CD8-positive, alpha-beta memory T cell (primary cell): ENCODE results near the gene HNRNPAB. TPM values are rescaled to one million over a fixed set of nuclear protein-coding genes. Genes with fewer than 3 reads are reported as not detected.

Experiments used
- CTCF ChIA-PET: fragments of 350-600 bp; sonication (Branson Sonifier 250); formaldehyde crosslinking; loops from one replicate; lab custom pipeline; 2021; ENCODE audit warnings: antibody characterized with exemption; lab: Charles Lee
- POLR2A ChIA-PET: fragments of 350-600 bp; sonication (Branson Sonifier 250); formaldehyde crosslinking; loops from one replicate; lab custom pipeline; 2021; ENCODE audit warnings: antibody characterized with exemption; lab: Charles Lee
- DNase-seq, 5 donors: peaks; one replicate each; pipeline versions ENCODE4 v3.0.0 to v3.0.0-alpha.2; 2020 to 2022; ENCODE audit warnings: mixed read lengths in 1 of 5
- H3K27ac ChIP-seq: one replicate; pipeline ENCODE4 v1.7.0; 2013; ENCODE audit warnings: low read depth, mild to moderate bottlenecking, low read length, moderate library complexity
- H3K27me3 ChIP-seq: 2 replicates; pipeline ENCODE4 v1.7.0; 2013; ENCODE audit warnings: low read length, mild to moderate bottlenecking; ENCODE audit not compliant: insufficient read depth, poor library complexity, severe bottlenecking
- H3K36me3 ChIP-seq: 2 replicates; pipeline ENCODE4 v1.7.0; 2013; ENCODE audit warnings: mild to moderate bottlenecking, low read length, moderate library complexity; ENCODE audit not compliant: insufficient read depth
- H3K4me1 ChIP-seq: 2 replicates; pipeline ENCODE4 v1.7.0; 2013; ENCODE audit warnings: mild to moderate bottlenecking, low read length, moderate library complexity; ENCODE audit not compliant: insufficient read depth
- H3K4me3 ChIP-seq: 2 replicates; pipeline ENCODE4 v1.7.0; 2013; ENCODE audit warnings: mild to moderate bottlenecking, low read length
- H3K9me3 ChIP-seq: 2 replicates; pipeline ENCODE4 v1.7.0; 2013; ENCODE audit warnings: mild to moderate bottlenecking, low read length
- H3K27ac Mint-ChIP-seq, 8 donors: one replicate each; pipeline ENCODE4 v1.8.0; 2020 to 2021; ENCODE audit warnings: mixed read lengths in 8 of 8, mild to moderate bottlenecking in 6 of 8, inconsistent platforms in 3 of 8, moderate library complexity in 3 of 8
- H3K27me3 Mint-ChIP-seq, 2 donors: one replicate each; pipeline ENCODE4 v1.8.0; 2020 to 2021; ENCODE audit warnings: mixed read lengths in 2 of 2, mild to moderate bottlenecking in 1 of 2, moderate library complexity in 1 of 2
- H3K36me3 Mint-ChIP-seq, 3 donors: one replicate each; pipeline ENCODE4 v1.8.0; 2020 to 2021; ENCODE audit warnings: mixed read lengths in 3 of 3, inconsistent platforms in 1 of 3, mild to moderate bottlenecking in 1 of 3
- H3K4me1 Mint-ChIP-seq, 3 donors: one replicate each; pipeline ENCODE4 v1.8.0; 2020 to 2021; ENCODE audit warnings: mixed read lengths in 3 of 3, inconsistent platforms in 1 of 3, mild to moderate bottlenecking in 1 of 3
- H3K4me3 Mint-ChIP-seq, 7 donors: one replicate each; pipeline ENCODE4 v1.8.0; 2020 to 2021; ENCODE audit warnings: mixed read lengths in 7 of 7, mild to moderate bottlenecking in 6 of 7, moderate library complexity in 4 of 7, inconsistent platforms in 2 of 7
- H3K9me3 Mint-ChIP-seq, 5 donors: one replicate each; pipeline ENCODE4 v1.8.0; 2020 to 2022; ENCODE audit warnings: mixed read lengths in 5 of 5, mild to moderate bottlenecking in 3 of 5, moderate library complexity in 2 of 5, inconsistent platforms in 1 of 5
- polyA plus RNA-seq: library from polyadenylated mRNA; unstranded; fragments of 300-500 nt; fragmentation: Illumina TruSeq; gene quantifications from one replicate; pipeline ENCODE4 v1.2.3, GENCODE V29; 2021
- total RNA-seq, 2 experiments: library from RNA; stranded (reverse); gene quantifications; one replicate each; pipeline ENCODE4 v1.2.3, GENCODE V29; 2021

The HNRNPAB gene
- total and polyA plus RNA-seq, 3 experiments from 2014 or later: 80.5 to 673 (median 672) TPM

- H3K4me1 ChIP-seq: peaks cover 32% of the 10 kb centered on the region
- Mint-ChIP-seq H3K4me1 (peaks cover 33 to 73% (median 45%) of the 10 kb centered on the region in 3 donors), H3K9me3 (no peaks in the 10 kb centered on the region), H3K27ac (peak overlapping the region in 3 of 8 donors; percentile 29 to 76 (median 36)), H3K36me3 (peaks cover 6 to 96% (median 10%) of the 10 kb centered on the region in 3 donors), H3K4me3 (peak overlapping the region in 1 of 7 donors; percentile 34), H3K27me3 (no peaks in the 10 kb centered on the region)
- H3K9me3 ChIP-seq: no peaks in the 10 kb centered on the region
- H3K4me3 ChIP-seq: no peak overlapping the region
- H3K27me3 ChIP-seq: no peaks in the 10 kb centered on the region
- CTCF ChIA-PET: no interaction called here
- H3K36me3 ChIP-seq: peaks cover 76% of the 10 kb centered on the region
- POLR2A ChIA-PET: no interaction called here
- no peak overlapping the region for H3K27ac ChIP-seq
- DNase-seq: no peak
Observed at GRCh38 chr5:178210073-178210535, 5.8 kb downstream of the HNRNPAB start.

DNA sequence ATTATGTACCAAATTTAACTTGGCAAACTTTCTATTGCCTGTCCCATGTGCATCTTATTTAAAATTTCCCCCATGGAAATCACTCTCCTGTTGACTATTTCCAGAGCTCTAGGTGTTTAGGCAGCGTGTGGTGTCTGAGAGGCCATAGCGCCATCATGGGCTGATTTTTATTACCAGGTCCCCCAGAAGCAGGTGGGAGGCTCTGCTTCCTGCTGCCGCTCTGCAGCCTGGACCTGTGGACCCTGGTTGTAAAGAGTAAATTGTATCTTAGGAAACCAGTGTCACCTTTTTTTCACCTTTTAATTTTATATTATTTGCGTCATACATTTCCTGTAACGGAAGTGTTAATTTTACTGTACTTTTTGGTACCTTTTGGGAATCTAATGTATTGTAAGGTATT is 6.4 kb downstream of the HNRNPAB start:
- Histone ChIP-seq H3K4me3 (no peak overlapping the region), H3K27ac (no peak overlapping the region), H3K36me3 (peaks cover 76% of the 10 kb centered on the region), H3K27me3 (no peaks in the 10 kb centered on the region), H3K9me3 (no peaks in the 10 kb centered on the region), H3K4me1 (peaks cover 28% of the 10 kb centered on the region)
- peaks cover 6 to 100% (median 10%) of the 10 kb centered on the region in 3 donors for H3K36me3 Mint-ChIP-seq
- DNase-seq: no peak
- H3K4me1 Mint-ChIP-seq: peaks cover 33 to 70% (median 45%) of the 10 kb centered on the region in 3 donors
- H3K27ac Mint-ChIP-seq: peak overlapping the region in 1 of 8 donors; percentile 36
- ChIA-PET CTCF (no interaction called here), POLR2A (no interaction called here)
- H3K4me3 Mint-ChIP-seq: peak overlapping the region in 1 of 7 donors; percentile 31
- H3K9me3 Mint-ChIP-seq: no peaks in the 10 kb centered on the region
- no peaks in the 10 kb centered on the region for H3K27me3 Mint-ChIP-seq

GRCh38 chr5:178211095-178212048 is 7.0 kb downstream of the HNRNPAB start:
- H3K9me3 ChIP-seq: no peaks in the 10 kb centered on the region
- H3K36me3 Mint-ChIP-seq: peaks cover 8 to 99% (median 13%) of the 10 kb centered on the region in 3 donors
- H3K4me3 Mint-ChIP-seq: peak overlapping the region in 1 of 7 donors; percentile 38
- no peak overlapping the region for H3K27ac ChIP-seq
- H3K27ac Mint-ChIP-seq: peak overlapping the region; percentile 29 to 89 (median 49)
- DNase-seq: no peak
- no peaks in the 10 kb centered on the region for H3K27me3 ChIP-seq
- CTCF ChIA-PET: interaction anchor here (0.6 kb wide), 1 partner anchor 113 kb away, joined by 3 read pairs; no protein-coding TSS in a partner anchor
- H3K9me3 Mint-ChIP-seq: no peaks in the 10 kb centered on the region
- no peaks in the 10 kb centered on the region for H3K27me3 Mint-ChIP-seq
- peaks cover 21% of the 10 kb centered on the region for H3K4me1 ChIP-seq
- POLR2A ChIA-PET: no interaction called here
- H3K4me3 ChIP-seq: no peak overlapping the region
- H3K36me3 ChIP-seq: peaks cover 81% of the 10 kb centered on the region
- peaks cover 31 to 68% (median 45%) of the 10 kb centered on the region in 3 donors for H3K4me1 Mint-ChIP-seq

GRCh38 chr5:178212241-178213002 is 8.1 kb downstream of the HNRNPAB start:
- CTCF ChIA-PET: no interaction called here
- H3K4me3 Mint-ChIP-seq: no peak overlapping the region
- Histone ChIP-seq H3K4me1 (peaks cover 11% of the 10 kb centered on the region), H3K27me3 (no peaks in the 10 kb centered on the region), H3K9me3 (no peaks in the 10 kb centered on the region), H3K27ac (no peak overlapping the region), H3K4me3 (no peak overlapping the region), H3K36me3 (peaks cover 75% of the 10 kb centered on the region)
- no peak for DNase-seq
- H3K27ac Mint-ChIP-seq: peak overlapping the region in 6 of 8 donors; percentile 29 to 80 (median 45)
- H3K9me3 Mint-ChIP-seq: no peaks in the 10 kb centered on the region
- H3K36me3 Mint-ChIP-seq: peaks cover 10 to 96% (median 12%) of the 10 kb centered on the region in 3 donors
- no peaks in the 10 kb centered on the region for H3K27me3 Mint-ChIP-seq
- peaks cover 22 to 58% (median 39%) of the 10 kb centered on the region in 3 donors for H3K4me1 Mint-ChIP-seq
- POLR2A ChIA-PET: interaction anchor here (1.4 kb wide), 1 partner anchor 8 kb away, joined by 3 read pairs; the partner anchor contains the start of gene HNRNPAB

DNA sequence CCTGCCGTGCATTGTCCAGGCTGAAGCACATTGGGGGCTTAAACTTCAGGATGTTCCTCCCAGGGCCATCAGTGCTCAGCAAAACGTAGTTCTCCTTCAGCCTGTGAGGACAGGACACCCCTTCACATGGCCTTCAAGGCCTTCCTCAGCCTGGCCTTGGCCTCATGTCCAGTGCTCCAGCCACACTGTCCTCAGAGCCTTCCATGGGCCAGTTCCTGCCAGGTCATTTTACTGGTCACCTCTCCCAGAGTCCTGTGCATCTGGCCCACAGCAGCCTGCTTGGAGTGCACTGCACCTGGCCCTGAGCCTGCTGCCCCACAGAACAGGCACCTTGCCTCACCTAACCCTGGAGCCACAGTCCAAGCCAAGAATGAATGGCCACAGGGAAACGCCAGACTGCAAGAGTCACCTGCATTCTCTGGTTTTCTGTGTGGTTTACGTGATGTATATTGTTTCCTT is 8.7 kb downstream of the HNRNPAB start:
- Mint-ChIP-seq H3K4me1 (peaks cover 17 to 52% (median 33%) of the 10 kb centered on the region in 3 donors), H3K27me3 (no peaks in the 10 kb centered on the region), H3K36me3 (peaks cover 9 to 91% (median 10%) of the 10 kb centered on the region in 3 donors), H3K9me3 (no peaks in the 10 kb centered on the region), H3K27ac (peak overlapping the region in 4 of 8 donors; percentile 6 to 71 (median 58)), H3K4me3 (no peak overlapping the region)
- H3K27ac ChIP-seq: no peak overlapping the region
- CTCF ChIA-PET: no interaction called here
- no peaks in the 10 kb centered on the region for H3K27me3 ChIP-seq
- POLR2A ChIA-PET: interaction anchor here (1.4 kb wide), 1 partner anchor 9 kb away, joined by 3 read pairs; the partner anchor contains the start of gene HNRNPAB
- H3K9me3 ChIP-seq: no peaks in the 10 kb centered on the region
- peaks cover 68% of the 10 kb centered on the region for H3K36me3 ChIP-seq
- H3K4me1 ChIP-seq: peaks cover 5% of the 10 kb centered on the region
- no peak for DNase-seq
- no peak overlapping the region for H3K4me3 ChIP-seq

GRCh38 chr5:178213748-178214151 is 9.4 kb downstream of the HNRNPAB start:
- H3K4me1 ChIP-seq: no peaks in the 10 kb centered on the region
- H3K9me3 ChIP-seq: no peaks in the 10 kb centered on the region
- Mint-ChIP-seq H3K36me3 (peaks cover 7 to 91% (median 10%) of the 10 kb centered on the region in 3 donors), H3K4me3 (no peak overlapping the region), H3K4me1 (peaks cover 16 to 45% (median 30%) of the 10 kb centered on the region in 3 donors), H3K27ac (peak overlapping the region in 4 of 8 donors; percentile 6 to 91 (median 45)), H3K9me3 (no peaks in the 10 kb centered on the region), H3K27me3 (no peaks in the 10 kb centered on the region)
- H3K36me3 ChIP-seq: peaks cover 61% of the 10 kb centered on the region
- no peak for DNase-seq
- H3K4me3 ChIP-seq: no peak overlapping the region
- ChIA-PET POLR2A (interaction anchor here (1.1 to 1.4 kb wide), 2 partner anchors 9 to 83 kb away, joined by 3 read pairs; partner anchors contain the start of gene HNRNPAB), CTCF (no interaction called here)
- no peaks in the 10 kb centered on the region for H3K27me3 ChIP-seq
- H3K27ac ChIP-seq: no peak overlapping the region

- no peaks in the 10 kb centered on the region for H3K9me3 Mint-ChIP-seq
- H3K27me3 Mint-ChIP-seq: no peaks in the 10 kb centered on the region
- H3K4me3 Mint-ChIP-seq: no peak overlapping the region
- Histone ChIP-seq H3K4me3 (no peak overlapping the region), H3K27ac (no peak overlapping the region), H3K27me3 (no peaks in the 10 kb centered on the region), H3K36me3 (peaks cover 56% of the 10 kb centered on the region), H3K4me1 (no peaks in the 10 kb centered on the region), H3K9me3 (no peaks in the 10 kb centered on the region)
- CTCF ChIA-PET: no interaction called here
- peak overlapping the region in 5 of 8 donors; percentile 17 to 91 (median 54) for H3K27ac Mint-ChIP-seq
- H3K4me1 Mint-ChIP-seq: peaks cover 16 to 44% (median 30%) of the 10 kb centered on the region in 3 donors
- POLR2A ChIA-PET: interaction anchor here (1.1 kb wide), 1 partner anchor 83 kb away, joined by 3 read pairs; no protein-coding TSS in a partner anchor
- no peak for DNase-seq
- peaks cover 8 to 90% (median 9%) of the 10 kb centered on the region in 3 donors for H3K36me3 Mint-ChIP-seq
Observed at GRCh38 chr5:178214160-178214803, 9.9 kb downstream of the HNRNPAB start.
